Measurements from ENCODE around the gene NHERF1.

GRCh38 chr17:74777901-74778515, 29.6 kb downstream of the NHERF1 start:
- TF ChIP-seq CTCF (conservative IDR thresholded peaks at IDR 0.05), result no peak
- no peak for TF ChIP-seq EZH2 (IDR thresholded peaks at IDR 0.05; ENCODE audit: low read depth)
